GM15510 (cell line): Measurements from ENCODE around the gene CPXM1.

Experiments used
- POLR2A ChIP-seq: IDR thresholded peaks from 3 replicates; pipeline ENCODE4 v1.6.1; 2011; ENCODE audit warnings: borderline replicate concordance; ENCODE audit not compliant: insufficient read length; ENCODE audit errors: extremely low read depth

The CPXM1 gene

GRCh38 chr20:2834401-2835110 lies 34.1 kb upstream of the CPXM1 start:
- TF ChIP-seq POLR2A = no peak

- no peak for TF ChIP-seq POLR2A
Measured at GRCh38 chr20:2833761-2834160, 33.3 kb upstream of the CPXM1 start.

- TF ChIP-seq POLR2A = no peak
Measured at GRCh38 chr20:2829376-2829775, 28.9 kb upstream of the CPXM1 start.

GRCh38 chr20:2826655-2827054 lies 26.2 kb upstream of the CPXM1 start:
- TF ChIP-seq POLR2A = no peak

- no peak for TF ChIP-seq POLR2A
Measured at GRCh38 chr20:2825761-2826160, 25.3 kb upstream of the CPXM1 start.

GRCh38 chr20:2822073-2822472 lies 21.6 kb upstream of the CPXM1 start:
- TF ChIP-seq POLR2A = no peak

GRCh38 chr20:2820896-2821869 lies 20.8 kb upstream of the CPXM1 start:
- no peak for TF ChIP-seq POLR2A

GRCh38 chr20:2820084-2820895 lies 19.9 kb upstream of the CPXM1 start:
- TF ChIP-seq POLR2A = no peak

GRCh38 chr20:2817891-2818595 lies 17.6 kb upstream of the CPXM1 start:
- TF ChIP-seq POLR2A = no peak

- TF ChIP-seq POLR2A = no peak
Measured at GRCh38 chr20:2817341-2817726, 16.9 kb upstream of the CPXM1 start.

- TF ChIP-seq POLR2A = no peak
Measured at GRCh38 chr20:2816583-2817340, 16.3 kb upstream of the CPXM1 start.

GRCh38 chr20:2816030-2816582 lies 15.7 kb upstream of the CPXM1 start, which contains the start of gene TMEM239:
Gene TMEM239, plus strand, starts transcription at chr20:2816364. Its CDS starts 191 bp downstream, at chr20:2816555.
- no peak for TF ChIP-seq POLR2A

- TF ChIP-seq POLR2A = no peak
Measured at GRCh38 chr20:2815242-2815900, 14.9 kb upstream of the CPXM1 start.
